NT2/D1 (cell line): Measurements from ENCODE around the gene HAPSTR1.

Experiments
- SUZ12 ChIP-seq: IDR thresholded peaks from 2 replicates; pipeline ENCODE4 v1.6.1; 2011; ENCODE audit not compliant: insufficient read length, insufficient read depth; ENCODE audit errors: extremely low read depth
- ZNF274 ChIP-seq: IDR thresholded peaks from 2 replicates; pipeline ENCODE4 v1.6.1; 2011; ENCODE audit warnings: mild to moderate bottlenecking, low read depth, low read length

DNA sequence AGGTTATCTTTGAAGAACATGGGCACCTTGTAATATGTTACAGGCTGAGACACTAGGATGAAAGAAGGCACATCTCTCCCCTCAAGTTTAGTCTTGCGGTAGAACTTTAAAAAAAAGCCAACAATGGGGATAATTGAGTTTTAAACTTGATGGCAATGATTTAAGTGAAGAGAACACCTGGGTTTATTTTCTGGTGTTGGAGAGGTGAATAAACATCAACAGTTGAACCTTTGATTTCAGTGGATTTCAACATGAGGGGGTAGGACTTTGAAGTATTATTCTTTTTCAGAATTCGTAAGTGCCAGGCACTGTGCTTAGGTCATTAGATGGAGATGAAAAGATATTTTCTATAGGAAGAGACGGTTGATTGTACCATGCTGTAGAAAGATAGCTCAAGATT is 22.3 kb downstream of the HAPSTR1 start:
- TF ChIP-seq SUZ12: no peak
- TF ChIP-seq ZNF274: no peak
